Transverse colon (tissue), 4 donors: Measurements from ENCODE around the gene ZNF778.

Experiments
- EP300 ChIP-seq: sonication (generic); formaldehyde crosslinking; IDR thresholded peaks from one replicate; pipeline ENCODE4 v1.6.1; 2017; ENCODE audit warnings: antibody characterized with exemption, low read depth
- POLR2A ChIP-seq: fragments of 450-650 bp; IDR thresholded peaks from one replicate; pipeline ENCODE4 v1.6.1; 2016; ENCODE audit warnings: antibody characterized with exemption, mild to moderate bottlenecking, moderate library complexity
- POLR2AphosphoS5 ChIP-seq, 3 donors: sonication (generic); formaldehyde crosslinking; IDR thresholded peaks; one replicate each; pipeline ENCODE4 v1.6.1; 2016; ENCODE audit warnings: antibody characterized with exemption in 3 of 3
- TF ChIP-seq, protein P1 (sequence below), 5 experiments: fragments of 200-600 bp in 3 of 5; fragments of 450-650 bp in 2 of 5; sonication (generic) in 3 of 5; IDR thresholded peaks; 1 replicate in 2 of 5; 2 replicates in 3 of 5; pipeline ENCODE4 v1.5.1; 2016 to 2017; ENCODE audit warnings: antibody characterized with exemption in 5 of 5, inconsistent platforms in 3 of 5, mild to moderate bottlenecking in 2 of 5, moderate library complexity in 1 of 5

DNA sequence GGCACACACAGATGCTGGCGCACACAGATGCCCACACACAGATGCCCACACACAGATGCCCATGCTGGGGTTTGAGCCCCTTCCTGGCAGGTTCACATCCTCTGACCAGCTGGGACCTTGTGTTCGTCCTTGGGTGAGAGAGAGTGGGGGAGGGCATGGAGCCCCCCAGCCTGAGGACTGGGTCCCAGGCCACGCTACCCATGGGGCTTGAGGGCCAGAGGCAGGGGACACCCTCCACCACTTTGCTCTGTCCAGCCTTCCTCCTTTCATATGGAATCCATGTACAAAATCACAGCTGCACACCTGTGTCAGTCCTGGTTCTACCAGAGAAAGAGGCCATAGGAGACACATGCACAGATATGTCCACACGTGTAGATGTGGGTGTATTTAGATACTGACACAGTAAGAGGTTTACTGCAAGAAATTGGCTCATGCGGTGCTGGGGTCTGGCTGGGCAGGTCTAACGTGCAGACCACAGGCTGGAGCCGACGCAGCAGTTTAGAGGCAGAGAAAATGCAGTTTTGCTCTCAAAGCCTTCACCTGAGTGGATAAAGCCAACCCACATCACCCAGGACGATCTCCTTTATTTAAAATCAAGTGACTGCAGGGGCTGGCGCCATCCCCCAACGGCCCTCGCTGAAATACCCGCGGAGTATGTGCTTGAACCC lies 28.0 kb upstream of the ZNF778 start:
- TF ChIP-seq, protein P1, sequence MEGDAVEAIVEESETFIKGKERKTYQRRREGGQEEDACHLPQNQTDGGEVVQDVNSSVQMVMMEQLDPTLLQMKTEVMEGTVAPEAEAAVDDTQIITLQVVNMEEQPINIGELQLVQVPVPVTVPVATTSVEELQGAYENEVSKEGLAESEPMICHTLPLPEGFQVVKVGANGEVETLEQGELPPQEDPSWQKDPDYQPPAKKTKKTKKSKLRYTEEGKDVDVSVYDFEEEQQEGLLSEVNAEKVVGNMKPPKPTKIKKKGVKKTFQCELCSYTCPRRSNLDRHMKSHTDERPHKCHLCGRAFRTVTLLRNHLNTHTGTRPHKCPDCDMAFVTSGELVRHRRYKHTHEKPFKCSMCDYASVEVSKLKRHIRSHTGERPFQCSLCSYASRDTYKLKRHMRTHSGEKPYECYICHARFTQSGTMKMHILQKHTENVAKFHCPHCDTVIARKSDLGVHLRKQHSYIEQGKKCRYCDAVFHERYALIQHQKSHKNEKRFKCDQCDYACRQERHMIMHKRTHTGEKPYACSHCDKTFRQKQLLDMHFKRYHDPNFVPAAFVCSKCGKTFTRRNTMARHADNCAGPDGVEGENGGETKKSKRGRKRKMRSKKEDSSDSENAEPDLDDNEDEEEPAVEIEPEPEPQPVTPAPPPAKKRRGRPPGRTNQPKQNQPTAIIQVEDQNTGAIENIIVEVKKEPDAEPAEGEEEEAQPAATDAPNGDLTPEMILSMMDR (IDR thresholded peaks at IDR 0.05) = no peak
- TF ChIP-seq POLR2A = no peak
- TF ChIP-seq EP300 = no peak
- TF ChIP-seq POLR2AphosphoS5 (IDR thresholded peaks at IDR 0.05) = no peak
